ENCODE measurements around the gene SPEM3.

The SPEM3 gene

GRCh38 chr17:7394452-7395191, 34.0 kb upstream of the SPEM3 start, which contains the start of gene PLSCR3:
Gene PLSCR3 (minus strand): TSS chr17:7394525. CDS start chr17:7394110, 415 bp downstream.
- TF ChIP-seq CTCF (conservative IDR thresholded peaks at IDR 0.05): 0 out of 2 replicates have a peak, but pooled peaks have one; percentile 21
- peak within 1 kb of the TSS; percentile 81 for H3K27ac ChIP-seq

- no peak for TF ChIP-seq CTCF (conservative IDR thresholded peaks at IDR 0.05)
- H3K27ac ChIP-seq: no peak overlapping the region
Measured at GRCh38 chr17:7396147-7396546, 32.5 kb upstream of the SPEM3 start.

GRCh38 chr17:7398612-7399011, 30.0 kb upstream of the SPEM3 start:
- TF ChIP-seq CTCF (conservative IDR thresholded peaks at IDR 0.05): no peak
- H3K27ac ChIP-seq: no peak overlapping the region

GRCh38 chr17:7403043-7403726, 25.5 kb upstream of the SPEM3 start:
- TF ChIP-seq CTCF (conservative IDR thresholded peaks at IDR 0.05): no peak
- peak overlapping the region; percentile 73 for H3K27ac ChIP-seq

GRCh38 chr17:7403727-7403976, 25.0 kb upstream of the SPEM3 start:
- peak overlapping the region; percentile 73 for H3K27ac ChIP-seq
- TF ChIP-seq CTCF (conservative IDR thresholded peaks at IDR 0.05): no peak

- H3K27ac ChIP-seq: peak within 1 kb of the TSS; percentile 73
- TF ChIP-seq CTCF (conservative IDR thresholded peaks at IDR 0.05): no peak
Measured at GRCh38 chr17:7403977-7404736, 24.5 kb upstream of the SPEM3 start, which contains the start of gene TMEM256. Gene TMEM256 (minus strand): TSS chr17:7404097. CDS start chr17:7404084, 13 bp downstream.

GRCh38 chr17:7404737-7405349, 23.8 kb upstream of the SPEM3 start:
- no peak for TF ChIP-seq CTCF (conservative IDR thresholded peaks at IDR 0.05)
- peak overlapping the region; percentile 63; the same call in 1 of the 2 replicates for H3K27ac ChIP-seq

Measured in VCaP (cell line).